ENCODE data around the gene SLC39A11.
A peak's percentile ranks its signal among the peaks of the same experiment; 100 is the strongest.

Gene SLC39A11

DNA sequence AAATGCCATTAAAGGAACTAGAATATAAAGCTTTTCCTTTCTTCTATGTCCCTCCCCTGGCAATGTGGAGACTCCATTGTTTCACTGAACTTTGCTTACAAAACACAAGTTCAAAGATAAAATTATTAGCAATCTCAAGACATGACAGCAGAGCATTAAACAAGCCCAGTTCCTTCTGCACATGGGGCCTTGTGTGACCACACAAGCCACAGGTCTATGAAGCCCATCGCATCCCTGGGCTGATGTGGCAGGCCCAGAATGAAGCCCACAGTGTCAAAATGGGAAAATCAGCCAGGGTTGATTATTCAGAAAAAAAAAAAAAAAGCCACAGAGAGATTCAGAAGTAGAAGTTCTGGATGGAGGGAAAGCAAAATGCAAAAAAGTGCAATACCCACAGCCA is 12.9 kb upstream of the SLC39A11 start:
- Histone ChIP-seq H3K4me3 (replicated peaks; ENCODE audit: insufficient read depth, low read length) (no peak overlapping the region), H3K27ac (replicated peaks) (no peak overlapping the region), H3K27me3 (ENCODE audit: insufficient read depth, poor library complexity, severe bottlenecking) (no peaks in the 10 kb centered on the region)
- TF ChIP-seq POLR2AphosphoS5 (IDR thresholded peaks at IDR 0.05; ENCODE audit: low read depth), result no peak
- 0 out of 2 replicates have a peak, but pooled peaks have one; percentile 3 for TF ChIP-seq SPI1 (IDR thresholded peaks at IDR 0.05; ENCODE audit: borderline replicate concordance, low read depth)
- TF ChIP-seq GABPA (IDR thresholded peaks at IDR 0.05; ENCODE audit: low read depth), result no peak
- TF ChIP-seq REST (IDR thresholded peaks at IDR 0.05; ENCODE audit: insufficient replicate concordance, low read depth), result no peak
- peak in 1 of 2 experiments; percentile 36 for DNase-seq (ENCODE audit: low read depth in 1 of 2, low spot score in 1 of 2)

- TF ChIP-seq REST (IDR thresholded peaks at IDR 0.05; ENCODE audit: insufficient replicate concordance, low read depth), result no peak
- TF ChIP-seq GABPA (IDR thresholded peaks at IDR 0.05; ENCODE audit: low read depth), result no peak
- TF ChIP-seq POLR2AphosphoS5 (IDR thresholded peaks at IDR 0.05; ENCODE audit: low read depth), result no peak
- TF ChIP-seq SPI1 (IDR thresholded peaks at IDR 0.05; ENCODE audit: borderline replicate concordance, low read depth), result no peak
- TF ChIP-seq CTCF (IDR thresholded peaks at IDR 0.05; ENCODE audit: insufficient read depth, low read length), result no peak
- Histone ChIP-seq H3K4me3 (replicated peaks; ENCODE audit: insufficient read depth, low read length) (no peak overlapping the region), H3K27me3 (ENCODE audit: insufficient read depth, poor library complexity, severe bottlenecking) (no peaks in the 10 kb centered on the region), H3K27ac (replicated peaks) (no peak overlapping the region)
- DNase-seq (ENCODE audit: low read depth in 1 of 2, low spot score in 1 of 2), result no peak
Measured at GRCh38 chr17:73104450-73104849, 12.0 kb upstream of the SLC39A11 start.

DNA sequence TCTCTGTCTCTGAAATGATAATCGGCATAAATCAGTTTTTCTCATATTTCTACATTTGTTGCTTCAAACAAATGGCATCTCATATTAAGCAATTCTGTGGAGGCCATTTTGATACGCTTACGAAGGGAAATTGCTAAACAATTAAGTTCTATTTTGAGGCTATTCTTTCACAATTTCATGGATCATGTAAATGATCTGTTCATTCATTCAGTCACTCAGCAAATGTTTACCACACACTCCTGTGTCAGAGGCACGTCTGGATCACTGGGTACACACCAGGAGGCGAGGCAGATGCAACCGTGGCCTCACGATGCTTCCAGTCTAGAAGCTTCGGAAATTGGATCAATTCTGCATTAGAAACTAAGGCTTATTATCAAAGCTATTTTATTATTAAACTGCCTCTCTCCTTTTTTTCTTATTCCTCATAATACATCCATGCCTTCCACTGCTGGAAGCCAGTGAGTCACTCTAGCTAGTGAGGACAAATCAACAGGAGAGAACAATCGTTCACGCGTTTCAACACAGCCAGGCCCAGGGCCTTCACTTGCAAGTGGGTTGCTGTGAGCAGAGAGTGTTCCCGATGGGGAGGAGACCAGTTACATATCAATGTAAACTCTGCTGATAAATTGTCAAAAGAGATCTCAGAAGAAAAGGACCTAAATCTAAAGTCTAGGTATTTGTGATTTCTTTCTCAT is 11.3 kb upstream of the SLC39A11 start:
- no peak overlapping the region for H3K27ac ChIP-seq (replicated peaks)
- no peak overlapping the region for H3K4me3 ChIP-seq (replicated peaks; ENCODE audit: insufficient read depth, low read length)
- TF ChIP-seq GABPA (IDR thresholded peaks at IDR 0.05; ENCODE audit: low read depth), result no peak
- no peak for TF ChIP-seq POLR2AphosphoS5 (IDR thresholded peaks at IDR 0.05; ENCODE audit: low read depth)
- no peak for TF ChIP-seq CTCF (IDR thresholded peaks at IDR 0.05; ENCODE audit: insufficient read depth, low read length)
- no peak for TF ChIP-seq SPI1 (IDR thresholded peaks at IDR 0.05; ENCODE audit: borderline replicate concordance, low read depth)
- H3K27me3 ChIP-seq (ENCODE audit: insufficient read depth, poor library complexity, severe bottlenecking), result no peaks in the 10 kb centered on the region
- peak; percentile 58 to 92 for DNase-seq (ENCODE audit: low read depth in 1 of 2, low spot score in 1 of 2)

DNA sequence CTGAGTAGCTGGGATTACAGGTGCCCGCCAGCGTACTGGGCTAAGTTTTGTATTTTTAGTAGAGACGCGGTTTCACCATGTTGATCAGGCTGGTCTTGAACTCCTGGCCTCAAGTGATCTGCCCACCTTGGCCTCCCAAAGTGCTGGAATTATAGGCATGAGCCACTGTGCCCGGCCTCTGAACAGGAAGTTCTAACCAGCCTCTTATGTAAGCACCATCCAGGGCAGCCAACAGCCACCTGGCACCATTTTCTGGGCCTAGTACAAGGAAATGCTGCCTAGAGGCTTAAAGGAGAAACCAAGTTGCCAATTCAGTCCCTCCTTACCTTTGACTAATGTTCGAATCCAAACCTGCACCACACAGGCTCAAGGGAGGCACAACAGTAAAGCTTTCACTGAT is 8.5 kb upstream of the SLC39A11 start:
- Histone ChIP-seq H3K4me3 (replicated peaks; ENCODE audit: insufficient read depth, low read length) (no peak overlapping the region), H3K27ac (replicated peaks) (peak overlapping the region; percentile 41), H3K27me3 (ENCODE audit: insufficient read depth, poor library complexity, severe bottlenecking) (no peaks in the 10 kb centered on the region)
- peak in 1 of 2 experiments; percentile 63 for DNase-seq (ENCODE audit: low read depth in 1 of 2, low spot score in 1 of 2)
- TF ChIP-seq GABPA (IDR thresholded peaks at IDR 0.05; ENCODE audit: low read depth), result no peak
- no peak for TF ChIP-seq REST (IDR thresholded peaks at IDR 0.05; ENCODE audit: insufficient replicate concordance, low read depth)
- TF ChIP-seq SPI1 (IDR thresholded peaks at IDR 0.05; ENCODE audit: borderline replicate concordance, low read depth), result no peak
- no peak for TF ChIP-seq CTCF (IDR thresholded peaks at IDR 0.05; ENCODE audit: insufficient read depth, low read length)
- no peak for TF ChIP-seq POLR2AphosphoS5 (IDR thresholded peaks at IDR 0.05; ENCODE audit: low read depth)

All from HL-60 (cell line).